ENCODE data around the gene TUFT1.

DNA sequence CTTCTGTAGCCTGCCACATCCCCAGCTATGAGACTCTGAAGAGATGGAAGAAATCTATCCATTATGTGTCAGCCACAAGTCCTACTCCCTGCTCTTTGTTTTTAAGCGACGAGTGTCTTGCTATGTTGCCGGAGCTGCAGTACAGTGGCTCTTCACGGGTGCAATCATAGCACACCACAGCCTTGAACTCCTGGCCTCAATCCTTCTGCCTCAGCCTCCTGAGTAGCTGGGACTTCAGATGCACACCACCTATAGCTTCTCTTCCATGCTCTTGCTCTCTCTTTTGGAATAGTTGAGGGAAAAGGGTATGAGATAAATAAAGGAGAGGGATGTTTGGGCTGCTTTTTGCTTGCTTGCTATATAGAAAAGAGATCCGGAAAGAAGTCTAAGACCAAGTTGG, 1.6 kb downstream of the TUFT1 start:
- TF ChIP-seq POLR2A (IDR thresholded peaks at IDR 0.05): no peak
- TF ChIP-seq, protein P1, sequence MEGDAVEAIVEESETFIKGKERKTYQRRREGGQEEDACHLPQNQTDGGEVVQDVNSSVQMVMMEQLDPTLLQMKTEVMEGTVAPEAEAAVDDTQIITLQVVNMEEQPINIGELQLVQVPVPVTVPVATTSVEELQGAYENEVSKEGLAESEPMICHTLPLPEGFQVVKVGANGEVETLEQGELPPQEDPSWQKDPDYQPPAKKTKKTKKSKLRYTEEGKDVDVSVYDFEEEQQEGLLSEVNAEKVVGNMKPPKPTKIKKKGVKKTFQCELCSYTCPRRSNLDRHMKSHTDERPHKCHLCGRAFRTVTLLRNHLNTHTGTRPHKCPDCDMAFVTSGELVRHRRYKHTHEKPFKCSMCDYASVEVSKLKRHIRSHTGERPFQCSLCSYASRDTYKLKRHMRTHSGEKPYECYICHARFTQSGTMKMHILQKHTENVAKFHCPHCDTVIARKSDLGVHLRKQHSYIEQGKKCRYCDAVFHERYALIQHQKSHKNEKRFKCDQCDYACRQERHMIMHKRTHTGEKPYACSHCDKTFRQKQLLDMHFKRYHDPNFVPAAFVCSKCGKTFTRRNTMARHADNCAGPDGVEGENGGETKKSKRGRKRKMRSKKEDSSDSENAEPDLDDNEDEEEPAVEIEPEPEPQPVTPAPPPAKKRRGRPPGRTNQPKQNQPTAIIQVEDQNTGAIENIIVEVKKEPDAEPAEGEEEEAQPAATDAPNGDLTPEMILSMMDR (IDR thresholded peaks at IDR 0.05): no peak
